GM13977 (cell line): ENCODE results near the gene CNN1.

Experiments used
- DNase-seq: peaks from one replicate; pipeline ENCODE4 v3.0.0; 2012; ENCODE audit warnings: low spot score
- CTCF ChIP-seq: IDR thresholded peaks from 2 replicates; pipeline ENCODE4 v1.5.1; 2012; ENCODE audit warnings: mild to moderate bottlenecking, control low read depth; ENCODE audit not compliant: insufficient read depth; ENCODE audit errors: extremely low read depth, missing control alignments
- in situ Hi-C: fragments of 300-500 bp; cut with MboI; formaldehyde crosslinking; loops from one replicate; pipeline ENCODE4 v1.12.0; 2022; ENCODE audit warnings: low sequenced_read_pairs, low pct_unique_long_range_greater_than_20kb, mixed read lengths, inconsistent platforms; ENCODE audit not compliant: unreplicated experiment

CNN1 gene

GRCh38 chr19:11577451-11578257 is 39.0 kb downstream of the CNN1 start, which contains the start of gene ACP5:
Gene ACP5 (minus strand): TSS chr19:11577645. CDS start chr19:11577317, 328 bp downstream.
- no peak for DNase-seq
- TF ChIP-seq CTCF = no peak
- in situ Hi-C loops = no loop called here

GRCh38 chr19:11578258-11579142 is 39.8 kb downstream of the CNN1 start:
- TF ChIP-seq CTCF = no peak
- peak; percentile 71 for DNase-seq
- in situ Hi-C loops = no loop called here

- TF ChIP-seq CTCF = no peak
- in situ Hi-C loops = no loop called here
- DNase-seq = no peak
Observed at GRCh38 chr19:11580116-11580515, 41.5 kb downstream of the CNN1 start.

GRCh38 chr19:11581740-11582139 is 43.1 kb downstream of the CNN1 start:
- in situ Hi-C loops = no loop called here
- peak; percentile 82 for DNase-seq
- no peak for TF ChIP-seq CTCF

GRCh38 chr19:11586331-11586730 is 47.7 kb downstream of the CNN1 start:
- in situ Hi-C loops = no loop called here
- TF ChIP-seq CTCF = no peak
- no peak for DNase-seq

GRCh38 chr19:11587302-11587974 is 48.8 kb downstream of the CNN1 start:
- in situ Hi-C loops = no loop called here
- TF ChIP-seq CTCF = peak; percentile 97
- peak; percentile 79 for DNase-seq
